ENCODE results near the gene IFITM1. TPM values are rescaled to one million over a fixed set of nuclear protein-coding genes. Genes with fewer than 3 reads are reported as not detected.

Gene IFITM1
- total and polyA plus RNA-seq, 2 of the 13 experiments (the other 11 are each of a cell fraction or from before 2014, with no cell fraction given) = 0.38 to 11.1 TPM

GRCh38 chr11:353179-353873, 39.5 kb downstream of the IFITM1 start (continued):
- TF ChIP-seq ZNF770 (CRISPR knock-in tag; IDR thresholded peaks at IDR 0.05) (peak; percentile 42; the same call in 1 of the 2 replicates), MED13 (CRISPR knock-in tag; IDR thresholded peaks at IDR 0.05) (no peak), MYC (CRISPR knock-in tag; IDR thresholded peaks at IDR 0.05; ENCODE audit: borderline replicate concordance) (peak; percentile 24; the same call in 1 of the 2 replicates), FOXA1 (IDR thresholded peaks at IDR 0.05) (no peak), FOXA1 (CRISPR knock-in tag; IDR thresholded peaks at IDR 0.05) (peak; percentile 30; the same call in 1 of the 2 replicates), BORCS8-MEF2B (CRISPR knock-in tag; IDR thresholded peaks at IDR 0.05) (0 out of 2 replicates have a peak, but pooled peaks have one; percentile 45), SOX13 (IDR thresholded peaks at IDR 0.05) (no peak), SOX13 (CRISPR knock-in tag; conservative IDR thresholded peaks at IDR 0.05 in 1 of 2, IDR thresholded peaks at IDR 0.05 in 1 of 2) (peak in 1 of 2 experiments; percentile 39; a peak in 1 of 4 replicates), SP2 (CRISPR knock-in tag; IDR thresholded peaks at IDR 0.05) (no peak), IRF2 (CRISPR knock-in tag; IDR thresholded peaks at IDR 0.05) (peak; percentile 72), ZBTB10 (CRISPR knock-in tag; IDR thresholded peaks at IDR 0.05; ENCODE audit: borderline replicate concordance) (peak; percentile 46; the same call in 1 of the 2 replicates), MXD1 (CRISPR knock-in tag; IDR thresholded peaks at IDR 0.05) (0 out of 2 replicates have a peak, but pooled peaks have one; percentile 50), ZNF18 (CRISPR knock-in tag; IDR thresholded peaks at IDR 0.05; ENCODE audit: insufficient replicate concordance) (no peak), ZBTB39 (CRISPR knock-in tag; IDR thresholded peaks at IDR 0.05) (no peak), ZBED4 (CRISPR knock-in tag; IDR thresholded peaks at IDR 0.05; ENCODE audit: borderline replicate concordance) (peak; percentile 57)
